Measurements from ENCODE around the gene NAPSA.

GRCh38 chr19:50349277-50350057, 16.0 kb downstream of the NAPSA start:
- TF ChIP-seq POLR2AphosphoS5 (IDR thresholded peaks at IDR 0.05; ENCODE audit: low read depth, low read length) (no peak), TAF1 (IDR thresholded peaks at IDR 0.05; ENCODE audit: low read depth, low read length) (no peak), POLR2A (IDR thresholded peaks at IDR 0.05; ENCODE audit: low read depth, low read length) (no peak), POU2F2 (IDR thresholded peaks at IDR 0.05; ENCODE audit: low read depth, low read length) (no peak)
